ENCODE measurements around the gene VAPA. TPM values are rescaled to one million over a fixed set of nuclear protein-coding genes. Genes with fewer than 3 reads are reported as not detected.

The VAPA gene
- total and polyA plus RNA-seq, 9 of the 15 experiments (the other 6 are each of a cell fraction or from before 2014, with no cell fraction given): 219 to 902 (median 526) TPM

DNA sequence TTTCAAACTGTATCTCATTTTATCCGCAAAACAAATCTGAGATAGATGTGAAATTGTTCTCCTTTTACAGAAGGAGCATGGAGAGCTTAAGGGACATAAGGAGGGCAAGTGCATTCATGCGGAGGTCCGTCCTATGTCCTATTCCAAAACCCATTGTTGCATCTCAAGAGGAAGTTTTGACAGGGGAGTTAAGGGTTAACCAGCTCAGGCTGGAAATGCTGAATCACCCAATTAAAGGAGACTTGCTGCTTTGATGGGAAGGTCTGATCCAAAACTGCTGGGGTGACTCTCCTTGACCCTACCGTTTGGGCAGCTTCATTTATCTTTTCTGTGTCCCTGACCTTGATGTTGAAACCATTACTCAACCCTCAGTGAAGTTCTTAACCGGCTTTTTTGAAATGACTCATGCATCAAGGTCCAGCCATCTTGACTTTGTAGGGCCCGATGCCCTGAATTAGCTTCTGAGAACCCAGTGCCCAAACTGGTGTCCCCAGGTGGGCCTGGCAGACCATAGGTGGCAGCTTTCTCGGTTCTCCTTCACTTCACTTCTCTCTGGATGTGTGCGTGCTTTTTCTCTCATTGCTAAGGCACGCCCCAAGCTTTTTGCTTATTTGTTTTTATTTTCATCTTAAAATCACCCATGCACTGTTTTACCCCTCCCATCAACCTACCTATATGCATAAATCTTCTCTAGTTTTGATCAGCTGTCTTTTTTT is 43.9 kb upstream of the VAPA start (continued):
- TF ChIP-seq, protein P1, sequence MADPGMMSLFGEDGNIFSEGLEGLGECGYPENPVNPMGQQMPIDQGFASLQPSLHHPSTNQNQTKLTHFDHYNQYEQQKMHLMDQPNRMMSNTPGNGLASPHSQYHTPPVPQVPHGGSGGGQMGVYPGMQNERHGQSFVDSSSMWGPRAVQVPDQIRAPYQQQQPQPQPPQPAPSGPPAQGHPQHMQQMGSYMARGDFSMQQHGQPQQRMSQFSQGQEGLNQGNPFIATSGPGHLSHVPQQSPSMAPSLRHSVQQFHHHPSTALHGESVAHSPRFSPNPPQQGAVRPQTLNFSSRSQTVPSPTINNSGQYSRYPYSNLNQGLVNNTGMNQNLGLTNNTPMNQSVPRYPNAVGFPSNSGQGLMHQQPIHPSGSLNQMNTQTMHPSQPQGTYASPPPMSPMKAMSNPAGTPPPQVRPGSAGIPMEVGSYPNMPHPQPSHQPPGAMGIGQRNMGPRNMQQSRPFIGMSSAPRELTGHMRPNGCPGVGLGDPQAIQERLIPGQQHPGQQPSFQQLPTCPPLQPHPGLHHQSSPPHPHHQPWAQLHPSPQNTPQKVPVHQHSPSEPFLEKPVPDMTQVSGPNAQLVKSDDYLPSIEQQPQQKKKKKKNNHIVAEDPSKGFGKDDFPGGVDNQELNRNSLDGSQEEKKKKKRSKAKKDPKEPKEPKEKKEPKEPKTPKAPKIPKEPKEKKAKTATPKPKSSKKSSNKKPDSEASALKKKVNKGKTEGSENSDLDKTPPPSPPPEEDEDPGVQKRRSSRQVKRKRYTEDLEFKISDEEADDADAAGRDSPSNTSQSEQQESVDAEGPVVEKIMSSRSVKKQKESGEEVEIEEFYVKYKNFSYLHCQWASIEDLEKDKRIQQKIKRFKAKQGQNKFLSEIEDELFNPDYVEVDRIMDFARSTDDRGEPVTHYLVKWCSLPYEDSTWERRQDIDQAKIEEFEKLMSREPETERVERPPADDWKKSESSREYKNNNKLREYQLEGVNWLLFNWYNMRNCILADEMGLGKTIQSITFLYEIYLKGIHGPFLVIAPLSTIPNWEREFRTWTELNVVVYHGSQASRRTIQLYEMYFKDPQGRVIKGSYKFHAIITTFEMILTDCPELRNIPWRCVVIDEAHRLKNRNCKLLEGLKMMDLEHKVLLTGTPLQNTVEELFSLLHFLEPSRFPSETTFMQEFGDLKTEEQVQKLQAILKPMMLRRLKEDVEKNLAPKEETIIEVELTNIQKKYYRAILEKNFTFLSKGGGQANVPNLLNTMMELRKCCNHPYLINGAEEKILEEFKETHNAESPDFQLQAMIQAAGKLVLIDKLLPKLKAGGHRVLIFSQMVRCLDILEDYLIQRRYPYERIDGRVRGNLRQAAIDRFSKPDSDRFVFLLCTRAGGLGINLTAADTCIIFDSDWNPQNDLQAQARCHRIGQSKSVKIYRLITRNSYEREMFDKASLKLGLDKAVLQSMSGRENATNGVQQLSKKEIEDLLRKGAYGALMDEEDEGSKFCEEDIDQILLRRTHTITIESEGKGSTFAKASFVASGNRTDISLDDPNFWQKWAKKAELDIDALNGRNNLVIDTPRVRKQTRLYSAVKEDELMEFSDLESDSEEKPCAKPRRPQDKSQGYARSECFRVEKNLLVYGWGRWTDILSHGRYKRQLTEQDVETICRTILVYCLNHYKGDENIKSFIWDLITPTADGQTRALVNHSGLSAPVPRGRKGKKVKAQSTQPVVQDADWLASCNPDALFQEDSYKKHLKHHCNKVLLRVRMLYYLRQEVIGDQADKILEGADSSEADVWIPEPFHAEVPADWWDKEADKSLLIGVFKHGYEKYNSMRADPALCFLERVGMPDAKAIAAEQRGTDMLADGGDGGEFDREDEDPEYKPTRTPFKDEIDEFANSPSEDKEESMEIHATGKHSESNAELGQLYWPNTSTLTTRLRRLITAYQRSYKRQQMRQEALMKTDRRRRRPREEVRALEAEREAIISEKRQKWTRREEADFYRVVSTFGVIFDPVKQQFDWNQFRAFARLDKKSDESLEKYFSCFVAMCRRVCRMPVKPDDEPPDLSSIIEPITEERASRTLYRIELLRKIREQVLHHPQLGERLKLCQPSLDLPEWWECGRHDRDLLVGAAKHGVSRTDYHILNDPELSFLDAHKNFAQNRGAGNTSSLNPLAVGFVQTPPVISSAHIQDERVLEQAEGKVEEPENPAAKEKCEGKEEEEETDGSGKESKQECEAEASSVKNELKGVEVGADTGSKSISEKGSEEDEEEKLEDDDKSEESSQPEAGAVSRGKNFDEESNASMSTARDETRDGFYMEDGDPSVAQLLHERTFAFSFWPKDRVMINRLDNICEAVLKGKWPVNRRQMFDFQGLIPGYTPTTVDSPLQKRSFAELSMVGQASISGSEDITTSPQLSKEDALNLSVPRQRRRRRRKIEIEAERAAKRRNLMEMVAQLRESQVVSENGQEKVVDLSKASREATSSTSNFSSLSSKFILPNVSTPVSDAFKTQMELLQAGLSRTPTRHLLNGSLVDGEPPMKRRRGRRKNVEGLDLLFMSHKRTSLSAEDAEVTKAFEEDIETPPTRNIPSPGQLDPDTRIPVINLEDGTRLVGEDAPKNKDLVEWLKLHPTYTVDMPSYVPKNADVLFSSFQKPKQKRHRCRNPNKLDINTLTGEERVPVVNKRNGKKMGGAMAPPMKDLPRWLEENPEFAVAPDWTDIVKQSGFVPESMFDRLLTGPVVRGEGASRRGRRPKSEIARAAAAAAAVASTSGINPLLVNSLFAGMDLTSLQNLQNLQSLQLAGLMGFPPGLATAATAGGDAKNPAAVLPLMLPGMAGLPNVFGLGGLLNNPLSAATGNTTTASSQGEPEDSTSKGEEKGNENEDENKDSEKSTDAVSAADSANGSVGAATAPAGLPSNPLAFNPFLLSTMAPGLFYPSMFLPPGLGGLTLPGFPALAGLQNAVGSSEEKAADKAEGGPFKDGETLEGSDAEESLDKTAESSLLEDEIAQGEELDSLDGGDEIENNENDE (IDR thresholded peaks at IDR 0.05; ENCODE audit: low read depth, low read length): no peak
- TF ChIP-seq NFATC3 (IDR thresholded peaks at IDR 0.05): peak; percentile 95
- 0 out of 2 replicates have a peak, but pooled peaks have one; percentile 47 for TF ChIP-seq PTBP1 (IDR thresholded peaks at IDR 0.05; ENCODE audit: low read depth, low read length)
- TF ChIP-seq U2AF1 (optimal IDR thresholded peaks at IDR 0.05; ENCODE audit: low read depth, low read length): no peak
- TF ChIP-seq KLF1 (tag; IDR thresholded peaks at IDR 0.05): 0 out of 2 replicates have a peak, but pooled peaks have one; percentile 35
- peak; percentile 98 for TF ChIP-seq MAFF (IDR thresholded peaks at IDR 0.05; ENCODE audit: low read length)
- no peak for TF ChIP-seq RBM15 (IDR thresholded peaks at IDR 0.05; ENCODE audit: insufficient read depth, low read length)
- no peak for TF ChIP-seq FIP1L1 (IDR thresholded peaks at IDR 0.05; ENCODE audit: low read depth, low read length, poor library complexity, severe bottlenecking)
- TF ChIP-seq, protein P2, sequence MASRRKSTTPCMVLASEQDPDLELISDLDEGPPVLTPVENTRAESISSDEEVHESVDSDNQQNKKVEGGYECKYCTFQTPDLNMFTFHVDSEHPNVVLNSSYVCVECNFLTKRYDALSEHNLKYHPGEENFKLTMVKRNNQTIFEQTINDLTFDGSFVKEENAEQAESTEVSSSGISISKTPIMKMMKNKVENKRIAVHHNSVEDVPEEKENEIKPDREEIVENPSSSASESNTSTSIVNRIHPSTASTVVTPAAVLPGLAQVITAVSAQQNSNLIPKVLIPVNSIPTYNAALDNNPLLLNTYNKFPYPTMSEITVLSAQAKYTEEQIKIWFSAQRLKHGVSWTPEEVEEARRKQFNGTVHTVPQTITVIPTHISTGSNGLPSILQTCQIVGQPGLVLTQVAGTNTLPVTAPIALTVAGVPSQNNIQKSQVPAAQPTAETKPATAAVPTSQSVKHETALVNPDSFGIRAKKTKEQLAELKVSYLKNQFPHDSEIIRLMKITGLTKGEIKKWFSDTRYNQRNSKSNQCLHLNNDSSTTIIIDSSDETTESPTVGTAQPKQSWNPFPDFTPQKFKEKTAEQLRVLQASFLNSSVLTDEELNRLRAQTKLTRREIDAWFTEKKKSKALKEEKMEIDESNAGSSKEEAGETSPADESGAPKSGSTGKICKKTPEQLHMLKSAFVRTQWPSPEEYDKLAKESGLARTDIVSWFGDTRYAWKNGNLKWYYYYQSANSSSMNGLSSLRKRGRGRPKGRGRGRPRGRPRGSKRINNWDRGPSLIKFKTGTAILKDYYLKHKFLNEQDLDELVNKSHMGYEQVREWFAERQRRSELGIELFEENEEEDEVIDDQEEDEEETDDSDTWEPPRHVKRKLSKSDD (conservative IDR thresholded peaks at IDR 0.05; ENCODE audit: low read length): no peak
- TF ChIP-seq, protein P3, sequence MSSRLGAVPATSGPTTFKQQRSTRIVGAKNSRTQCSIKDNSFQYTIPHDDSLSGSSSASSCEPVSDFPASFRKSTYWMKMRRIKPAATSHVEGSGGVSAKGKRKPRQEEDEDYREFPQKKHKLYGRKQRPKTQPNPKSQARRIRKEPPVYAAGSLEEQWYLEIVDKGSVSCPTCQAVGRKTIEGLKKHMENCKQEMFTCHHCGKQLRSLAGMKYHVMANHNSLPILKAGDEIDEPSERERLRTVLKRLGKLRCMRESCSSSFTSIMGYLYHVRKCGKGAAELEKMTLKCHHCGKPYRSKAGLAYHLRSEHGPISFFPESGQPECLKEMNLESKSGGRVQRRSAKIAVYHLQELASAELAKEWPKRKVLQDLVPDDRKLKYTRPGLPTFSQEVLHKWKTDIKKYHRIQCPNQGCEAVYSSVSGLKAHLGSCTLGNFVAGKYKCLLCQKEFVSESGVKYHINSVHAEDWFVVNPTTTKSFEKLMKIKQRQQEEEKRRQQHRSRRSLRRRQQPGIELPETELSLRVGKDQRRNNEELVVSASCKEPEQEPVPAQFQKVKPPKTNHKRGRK (tag; IDR thresholded peaks at IDR 0.05): peak; percentile 69
- TF ChIP-seq ZNF644 (tag; IDR thresholded peaks at IDR 0.05; ENCODE audit: low read depth): peak; percentile 96
- TF ChIP-seq ZNF79 (CRISPR knock-in tag; IDR thresholded peaks at IDR 0.05; ENCODE audit: low read depth): peak; percentile 68
